AG09319 (cell line): ENCODE data around the gene TES.

Source experiments
- DNase-seq: peaks from one replicate; pipeline ENCODE4 v3.0.0-alpha.2; 2010; ENCODE audit warnings: low read depth; ENCODE audit errors: extremely low read depth
- TF ChIP-seq, protein P1 (sequence below): IDR thresholded peaks from 2 replicates; pipeline ENCODE4 v1.5.1; 2011; ENCODE audit warnings: low read depth, mild to moderate bottlenecking, inconsistent platforms, low read length, moderate library complexity

TES gene

DNA sequence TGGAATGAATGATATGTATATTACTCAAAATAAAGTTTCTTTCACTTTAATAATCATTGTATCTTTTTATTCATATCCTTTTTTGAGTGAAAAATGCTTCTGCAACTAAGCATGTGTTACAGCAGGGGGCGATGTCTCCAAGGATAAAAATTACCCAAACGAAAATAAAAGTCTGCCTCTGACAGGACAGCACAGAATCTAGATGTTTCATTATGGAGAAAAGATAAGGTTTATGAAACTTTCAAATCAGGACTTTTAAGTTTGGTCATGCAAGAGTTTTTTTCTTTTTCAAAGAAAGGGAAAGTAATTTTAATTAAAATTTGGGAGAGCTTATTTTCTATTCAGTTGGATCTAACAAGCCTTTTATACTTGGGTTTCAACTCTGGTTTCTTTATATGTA lies 48.4 kb downstream of the TES start:
- DNase-seq: peak; percentile 40
- TF ChIP-seq, protein P1, sequence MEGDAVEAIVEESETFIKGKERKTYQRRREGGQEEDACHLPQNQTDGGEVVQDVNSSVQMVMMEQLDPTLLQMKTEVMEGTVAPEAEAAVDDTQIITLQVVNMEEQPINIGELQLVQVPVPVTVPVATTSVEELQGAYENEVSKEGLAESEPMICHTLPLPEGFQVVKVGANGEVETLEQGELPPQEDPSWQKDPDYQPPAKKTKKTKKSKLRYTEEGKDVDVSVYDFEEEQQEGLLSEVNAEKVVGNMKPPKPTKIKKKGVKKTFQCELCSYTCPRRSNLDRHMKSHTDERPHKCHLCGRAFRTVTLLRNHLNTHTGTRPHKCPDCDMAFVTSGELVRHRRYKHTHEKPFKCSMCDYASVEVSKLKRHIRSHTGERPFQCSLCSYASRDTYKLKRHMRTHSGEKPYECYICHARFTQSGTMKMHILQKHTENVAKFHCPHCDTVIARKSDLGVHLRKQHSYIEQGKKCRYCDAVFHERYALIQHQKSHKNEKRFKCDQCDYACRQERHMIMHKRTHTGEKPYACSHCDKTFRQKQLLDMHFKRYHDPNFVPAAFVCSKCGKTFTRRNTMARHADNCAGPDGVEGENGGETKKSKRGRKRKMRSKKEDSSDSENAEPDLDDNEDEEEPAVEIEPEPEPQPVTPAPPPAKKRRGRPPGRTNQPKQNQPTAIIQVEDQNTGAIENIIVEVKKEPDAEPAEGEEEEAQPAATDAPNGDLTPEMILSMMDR: peak; percentile 69

DNA sequence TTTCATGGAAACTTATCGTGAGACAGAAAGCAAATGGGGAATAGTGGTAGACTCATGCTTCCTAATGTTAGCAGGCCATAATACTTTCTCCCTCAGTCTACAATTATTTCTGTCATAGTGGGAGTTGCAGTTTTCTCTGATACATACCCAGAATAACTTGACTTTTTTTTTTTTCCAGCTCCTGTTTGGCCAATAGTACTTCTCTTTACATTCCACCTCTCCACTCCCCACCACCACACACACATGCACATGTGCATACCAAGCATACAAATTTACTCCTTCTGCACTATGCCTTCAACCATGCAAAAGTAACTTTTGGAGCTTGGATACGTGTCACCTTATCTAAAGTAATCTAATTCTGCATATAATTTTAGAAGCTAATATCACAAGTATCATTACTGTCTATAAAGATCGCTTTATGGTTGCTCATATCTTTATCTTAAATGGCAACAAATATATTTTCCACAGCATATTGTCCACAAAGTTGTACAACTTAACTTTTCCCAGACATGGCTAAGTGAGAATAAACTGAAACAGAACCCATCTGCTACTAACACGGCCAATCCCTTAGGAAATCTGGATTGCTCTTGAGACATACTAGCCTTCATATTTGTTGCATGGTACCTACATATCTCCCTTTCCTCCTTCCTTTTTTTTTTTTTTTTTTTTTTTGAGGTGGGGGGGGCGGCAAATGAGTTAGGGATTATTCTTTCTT lies 49.0 kb downstream of the TES start:
- TF ChIP-seq, protein P1: no peak
- no peak for DNase-seq

DNA sequence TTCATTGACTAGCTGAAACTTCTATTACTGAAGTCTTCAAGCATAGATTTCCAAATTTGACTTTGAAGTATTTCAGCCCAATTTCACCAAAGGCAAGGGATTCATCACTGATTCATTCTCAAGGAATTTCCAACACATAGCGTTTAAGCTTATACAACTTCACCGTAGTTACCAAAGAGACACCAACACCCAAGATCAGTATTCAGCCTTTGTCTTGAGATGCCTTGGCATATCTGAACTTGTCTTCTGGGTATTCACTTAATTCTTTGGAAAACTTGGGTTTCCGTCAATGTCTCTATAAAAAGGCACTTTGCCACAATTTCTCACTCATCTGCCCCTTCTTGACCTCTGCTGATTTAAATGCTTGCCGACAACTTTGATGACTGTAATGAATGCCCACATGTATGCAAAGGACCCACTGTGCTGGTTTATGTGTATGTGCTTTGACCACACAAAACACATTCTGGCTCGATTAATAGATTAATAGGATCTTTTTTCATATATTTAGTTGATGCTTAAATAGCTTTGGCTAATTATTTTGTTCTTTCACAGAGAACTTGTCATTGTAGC lies 49.6 kb downstream of the TES start:
- TF ChIP-seq, protein P1: no peak
- DNase-seq: no peak

DNA sequence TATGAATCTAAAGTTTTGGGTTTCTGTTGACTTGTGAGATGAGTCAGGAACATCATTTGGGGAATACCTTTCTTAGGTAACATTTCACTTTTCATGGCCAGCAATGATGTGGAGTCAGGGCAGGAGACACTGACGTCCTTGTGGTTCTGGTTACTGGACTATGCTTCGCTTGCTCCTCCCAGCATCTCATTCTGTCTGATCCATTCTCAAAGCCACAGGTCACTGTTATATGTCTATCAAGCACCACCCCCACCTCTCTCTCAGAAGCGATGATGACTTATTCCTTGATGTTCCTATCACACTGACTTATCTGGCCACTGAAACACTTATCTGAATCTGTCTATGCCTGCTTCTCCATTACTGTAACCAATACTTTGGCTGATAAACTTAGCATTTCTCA lies 51.6 kb downstream of the TES start:
- TF ChIP-seq, protein P1: no peak
- DNase-seq: no peak

DNA sequence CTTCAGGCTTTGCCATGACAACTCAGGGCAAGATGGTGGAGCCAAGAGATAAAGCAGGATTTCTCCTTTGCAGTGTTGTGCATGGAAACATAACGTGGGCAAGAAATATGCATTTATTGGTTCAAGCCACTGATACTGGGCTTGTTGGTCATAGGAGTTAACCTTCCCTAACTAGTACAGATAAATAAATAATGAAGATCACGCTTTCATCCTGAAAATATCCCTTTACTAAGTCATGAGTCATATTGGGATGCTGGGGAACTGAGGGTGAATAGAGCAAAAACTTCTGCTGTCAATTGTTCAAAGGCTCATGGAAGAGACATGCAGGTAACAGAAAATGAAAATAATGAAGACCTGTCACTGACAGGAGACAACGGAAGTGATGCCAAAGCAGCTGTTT lies 55.5 kb downstream of the TES start:
- TF ChIP-seq, protein P1: no peak
- DNase-seq: no peak

DNA sequence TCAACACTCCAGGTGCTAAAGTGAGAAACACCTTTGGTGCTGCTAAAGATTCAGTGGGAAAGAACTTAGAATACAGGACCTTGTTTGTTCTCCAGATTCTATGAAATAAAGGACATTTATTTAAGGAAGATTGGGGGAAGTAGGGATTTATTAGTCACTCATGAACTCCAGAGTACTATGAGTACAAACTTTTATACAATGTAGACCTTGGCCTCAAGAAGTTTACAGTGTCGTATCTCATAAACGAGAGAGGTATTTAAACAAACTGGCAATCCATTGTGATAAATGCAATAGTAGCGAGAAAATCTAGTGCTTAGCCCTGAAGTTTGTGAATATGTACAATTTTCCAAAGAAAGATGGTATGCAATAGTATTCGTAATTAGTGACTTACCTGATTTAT lies 59.1 kb downstream of the TES start:
- TF ChIP-seq, protein P1: no peak
- DNase-seq: no peak

DNA sequence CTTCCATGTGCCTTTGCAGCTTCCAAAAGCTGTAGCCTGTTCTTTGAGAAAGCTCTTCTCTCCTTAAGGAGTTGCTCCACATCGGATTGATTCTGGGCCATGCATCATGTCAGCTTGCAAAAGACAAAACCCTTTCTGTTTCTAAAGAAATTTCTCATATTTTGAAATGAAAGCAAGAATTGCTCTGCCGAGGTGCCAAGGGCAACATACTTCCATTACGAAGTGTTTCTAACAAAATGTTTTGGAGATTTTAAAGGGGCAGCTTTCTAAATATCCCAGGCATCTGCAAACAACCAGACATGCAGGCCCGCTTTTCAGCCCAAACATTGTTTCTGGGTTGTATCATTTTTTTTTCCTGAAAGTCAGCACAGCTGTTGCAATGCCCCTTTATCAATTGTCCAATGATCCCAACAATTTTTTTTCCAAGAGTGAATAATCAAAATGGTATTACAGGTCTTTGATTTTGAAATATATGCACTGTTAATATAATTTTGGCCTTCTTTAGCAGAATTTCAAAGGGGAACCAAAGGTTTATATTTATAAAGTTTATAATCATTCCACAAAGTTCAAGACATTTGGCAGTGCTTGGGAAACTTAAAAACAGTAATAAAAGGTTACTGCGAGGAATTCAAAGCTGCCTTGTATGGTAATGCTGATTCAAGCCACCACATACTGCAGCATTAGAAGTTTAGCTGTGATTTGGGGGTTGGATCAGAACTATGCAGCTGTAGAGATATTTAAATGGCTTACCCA lies 61.0 kb downstream of the TES start:
- TF ChIP-seq, protein P1: no peak
- no peak for DNase-seq
